A673 (cell line): ENCODE measurements around the gene TMX2.

Experiments used
- EZH2 ChIP-seq: fragments of 200-600 bp; sonication (generic); IDR thresholded peaks from 2 replicates; pipeline ENCODE4 v1.6.1; 2017; ENCODE audit warnings: borderline replicate concordance, low read depth, mild to moderate bottlenecking, mixed read lengths, antibody characterized with exemption, low read length; ENCODE audit not compliant: poor library complexity, severe bottlenecking
- TF ChIP-seq, protein P1 (sequence below): fragments of 300-800, 200-600 bp; sonication (generic); conservative IDR thresholded peaks from 2 replicates; pipeline ENCODE4 v1.5.1; 2017; ENCODE audit warnings: low read depth, mild to moderate bottlenecking, antibody characterized with exemption, low read length, moderate library complexity, mixed read lengths

DNA sequence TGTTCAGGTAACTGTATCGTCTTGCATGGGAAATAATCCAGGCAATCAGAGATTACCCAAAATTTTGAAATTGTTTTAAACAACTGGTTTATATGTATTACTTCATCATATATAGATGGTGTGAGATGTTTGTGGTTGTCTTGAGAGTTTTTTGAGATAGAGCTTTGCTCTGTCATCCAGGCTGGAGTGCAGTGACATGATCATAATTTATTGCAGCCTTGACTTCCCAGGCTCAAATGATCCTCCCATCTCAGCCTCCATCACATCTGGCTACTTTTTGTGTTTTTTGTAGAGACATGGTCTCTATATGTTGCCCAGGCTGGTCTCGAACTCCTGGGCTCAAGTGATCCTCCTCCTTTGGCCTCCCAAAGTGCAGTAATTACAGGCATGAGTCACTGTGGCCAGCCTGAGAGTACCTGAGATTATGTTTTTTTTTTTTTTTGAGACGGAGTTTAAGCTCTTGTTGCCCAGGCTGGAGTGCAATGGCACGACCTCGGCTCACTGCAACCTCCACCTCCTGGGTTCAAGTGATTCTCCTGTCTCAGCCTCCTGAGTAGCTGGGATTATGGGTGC, 60.7 kb downstream of the TMX2 start:
- TF ChIP-seq, protein P1, sequence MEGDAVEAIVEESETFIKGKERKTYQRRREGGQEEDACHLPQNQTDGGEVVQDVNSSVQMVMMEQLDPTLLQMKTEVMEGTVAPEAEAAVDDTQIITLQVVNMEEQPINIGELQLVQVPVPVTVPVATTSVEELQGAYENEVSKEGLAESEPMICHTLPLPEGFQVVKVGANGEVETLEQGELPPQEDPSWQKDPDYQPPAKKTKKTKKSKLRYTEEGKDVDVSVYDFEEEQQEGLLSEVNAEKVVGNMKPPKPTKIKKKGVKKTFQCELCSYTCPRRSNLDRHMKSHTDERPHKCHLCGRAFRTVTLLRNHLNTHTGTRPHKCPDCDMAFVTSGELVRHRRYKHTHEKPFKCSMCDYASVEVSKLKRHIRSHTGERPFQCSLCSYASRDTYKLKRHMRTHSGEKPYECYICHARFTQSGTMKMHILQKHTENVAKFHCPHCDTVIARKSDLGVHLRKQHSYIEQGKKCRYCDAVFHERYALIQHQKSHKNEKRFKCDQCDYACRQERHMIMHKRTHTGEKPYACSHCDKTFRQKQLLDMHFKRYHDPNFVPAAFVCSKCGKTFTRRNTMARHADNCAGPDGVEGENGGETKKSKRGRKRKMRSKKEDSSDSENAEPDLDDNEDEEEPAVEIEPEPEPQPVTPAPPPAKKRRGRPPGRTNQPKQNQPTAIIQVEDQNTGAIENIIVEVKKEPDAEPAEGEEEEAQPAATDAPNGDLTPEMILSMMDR: no peak
- TF ChIP-seq EZH2: no peak
